ENCODE data around the gene COMMD1.

DNA sequence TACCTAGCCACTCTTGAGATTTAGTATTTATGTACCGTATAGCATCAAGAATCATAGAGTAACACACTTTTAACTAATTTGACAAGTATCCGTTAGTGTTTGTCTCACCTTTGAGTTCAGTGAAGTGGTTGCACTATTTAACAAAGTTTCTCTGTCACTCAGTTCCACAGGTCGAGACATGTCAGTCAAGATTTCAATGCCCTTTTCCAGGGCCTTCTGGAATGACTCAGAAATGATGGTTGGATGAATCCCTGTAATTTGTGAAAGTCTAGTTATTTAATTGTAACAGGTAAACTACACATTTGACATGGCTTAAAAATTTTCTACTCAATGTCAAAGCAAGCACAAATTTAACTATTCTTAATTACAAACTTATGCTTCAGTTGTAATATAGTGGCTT lies 26.7 kb upstream of the COMMD1 start:
- TF ChIP-seq, protein P1, sequence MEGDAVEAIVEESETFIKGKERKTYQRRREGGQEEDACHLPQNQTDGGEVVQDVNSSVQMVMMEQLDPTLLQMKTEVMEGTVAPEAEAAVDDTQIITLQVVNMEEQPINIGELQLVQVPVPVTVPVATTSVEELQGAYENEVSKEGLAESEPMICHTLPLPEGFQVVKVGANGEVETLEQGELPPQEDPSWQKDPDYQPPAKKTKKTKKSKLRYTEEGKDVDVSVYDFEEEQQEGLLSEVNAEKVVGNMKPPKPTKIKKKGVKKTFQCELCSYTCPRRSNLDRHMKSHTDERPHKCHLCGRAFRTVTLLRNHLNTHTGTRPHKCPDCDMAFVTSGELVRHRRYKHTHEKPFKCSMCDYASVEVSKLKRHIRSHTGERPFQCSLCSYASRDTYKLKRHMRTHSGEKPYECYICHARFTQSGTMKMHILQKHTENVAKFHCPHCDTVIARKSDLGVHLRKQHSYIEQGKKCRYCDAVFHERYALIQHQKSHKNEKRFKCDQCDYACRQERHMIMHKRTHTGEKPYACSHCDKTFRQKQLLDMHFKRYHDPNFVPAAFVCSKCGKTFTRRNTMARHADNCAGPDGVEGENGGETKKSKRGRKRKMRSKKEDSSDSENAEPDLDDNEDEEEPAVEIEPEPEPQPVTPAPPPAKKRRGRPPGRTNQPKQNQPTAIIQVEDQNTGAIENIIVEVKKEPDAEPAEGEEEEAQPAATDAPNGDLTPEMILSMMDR (IDR thresholded peaks at IDR 0.05; ENCODE audit: borderline replicate concordance, extremely low read depth, low read length, poor library complexity, severe bottlenecking), result no peak
- no peak for TF ChIP-seq EZH2 (IDR thresholded peaks at IDR 0.05; ENCODE audit: borderline replicate concordance, low read depth, low read length, severe bottlenecking)
